Lower leg skin (tissue), 4 donors: ENCODE results near the gene NMT1. TPM values are rescaled to one million over a fixed set of nuclear protein-coding genes. Genes with fewer than 3 reads are reported as not detected.

Experiments
- DNase-seq, 2 donors: peaks; one replicate each; pipeline ENCODE4 v3.0.0-alpha.2; 2019; ENCODE audit warnings: low spot score in 2 of 2
- H3K4me3 ChIP-seq: fragments of 200-600 bp; sonication (generic); 2 replicates; pipeline ENCODE4 v1.5.1; 2017; ENCODE audit warnings: mild to moderate bottlenecking, low read depth; ENCODE audit not compliant: poor library complexity, severe bottlenecking
- CTCF ChIP-seq, 3 donors: fragments of 450-650 bp; IDR thresholded peaks; one replicate each; pipeline ENCODE4 v1.5.1; 2016; ENCODE audit warnings: antibody characterized with exemption in 3 of 3, mild to moderate bottlenecking in 3 of 3, moderate library complexity in 2 of 3
- POLR2A ChIP-seq, 2 donors: fragments of 450-650 bp; IDR thresholded peaks; one replicate each; pipeline ENCODE4 v1.6.1; 2016 to 2017; ENCODE audit warnings: antibody characterized with exemption in 2 of 2, mild to moderate bottlenecking in 1 of 2, moderate library complexity in 1 of 2
- WGBS, 2 donors: methylation state at CpG; one replicate each; pipeline ENCODE4 v1.1.5; 2018; 5-methylcytosine and 5-hydroxymethylcytosine counted together
- intact Hi-C: fragments of 100-400 bp; cut with DNase I; formaldehyde crosslinking; loops from one replicate; pipeline ENCODE4 v1.15.0; 2023; ENCODE audit warnings: low total_unique reads
- total RNA-seq, 4 donors: library from RNA; depleted of rRNA; stranded (reverse); fragments of >200 nt; gene quantifications; one replicate each; pipeline ENCODE4 v1.1.0, GENCODE V29; 2016

NMT1 gene
- total RNA-seq, 4 donors from 2014 or later = 37.3 to 101 (median 60.3) TPM

- 78 to 86% methylated on average over 14 to 17 of the region's 17 CpGs for WGBS, 2 donors
- DNase-seq = no peak
- intact Hi-C loops = loop anchor here (10.0 kb wide), 1 partner anchor 190 kb away; the partner anchor contains the start of gene GFAP
- TF ChIP-seq POLR2A (IDR thresholded peaks at IDR 0.05) (no peak), CTCF (IDR thresholded peaks at IDR 0.05) (no peak)
- H3K4me3 ChIP-seq = no peak overlapping the region
Measured at GRCh38 chr17:45104907-45105624, 43.9 kb downstream of the NMT1 start.

DNA sequence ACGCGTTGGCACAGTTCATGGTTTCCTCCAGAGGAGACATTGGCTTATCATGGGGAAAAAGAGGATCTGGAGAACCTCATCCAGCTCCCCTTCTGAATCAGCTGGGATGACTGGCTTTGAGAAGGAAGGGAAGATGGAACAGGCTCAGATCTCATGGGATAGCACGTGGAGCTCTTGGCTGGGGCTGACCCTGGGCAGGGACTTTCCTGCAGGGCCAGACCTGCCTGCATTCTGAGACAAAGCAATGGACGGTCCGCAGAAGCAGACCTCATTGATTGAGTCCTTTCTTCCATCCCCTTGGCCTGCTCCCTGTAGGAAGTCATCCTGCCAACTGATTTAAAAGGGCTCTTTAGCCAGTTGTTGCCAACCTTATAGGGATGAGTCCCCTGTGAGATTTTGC is 45.0 kb downstream of the NMT1 start:
- no peak overlapping the region for H3K4me3 ChIP-seq
- intact Hi-C loops = loop anchor here (10.0 kb wide), 1 partner anchor 191 kb away; the partner anchor contains the start of gene GFAP
- TF ChIP-seq POLR2A (IDR thresholded peaks at IDR 0.05) (no peak), CTCF (IDR thresholded peaks at IDR 0.05) (no peak)
- 73 to 87% methylated on average over 5 of the region's 5 CpGs for WGBS, 2 donors
- DNase-seq = no peak

DNA sequence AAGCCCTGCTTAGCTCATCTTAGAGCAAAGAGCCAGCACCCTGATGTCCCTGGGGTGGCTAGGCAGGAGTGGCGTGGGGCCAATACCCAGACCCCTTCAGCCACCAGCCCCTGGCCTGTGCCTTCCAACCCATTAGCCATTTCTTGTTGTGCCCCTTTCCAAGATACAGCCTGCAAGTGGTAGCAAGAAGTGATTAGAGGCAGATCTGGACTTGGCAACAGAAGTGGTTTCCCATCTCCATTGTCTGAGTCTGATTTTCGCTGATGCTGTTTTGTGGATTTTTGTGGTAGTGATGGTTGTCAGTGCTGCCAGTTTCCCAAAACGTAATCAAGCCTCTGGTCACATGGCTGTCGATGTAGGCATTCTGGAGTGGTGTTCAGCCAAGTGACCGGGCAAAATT is 45.5 kb downstream of the NMT1 start:
- DNase-seq = no peak
- 71 to 73% methylated on average over 5 of the region's 5 CpGs for WGBS, 2 donors
- no peak for TF ChIP-seq POLR2A (IDR thresholded peaks at IDR 0.05)
- TF ChIP-seq CTCF (IDR thresholded peaks at IDR 0.05) = no peak
- intact Hi-C loops = loop anchor here (10.0 kb wide), 1 partner anchor 192 kb away; the partner anchor contains the start of gene GFAP
- H3K4me3 ChIP-seq = no peak overlapping the region

DNA sequence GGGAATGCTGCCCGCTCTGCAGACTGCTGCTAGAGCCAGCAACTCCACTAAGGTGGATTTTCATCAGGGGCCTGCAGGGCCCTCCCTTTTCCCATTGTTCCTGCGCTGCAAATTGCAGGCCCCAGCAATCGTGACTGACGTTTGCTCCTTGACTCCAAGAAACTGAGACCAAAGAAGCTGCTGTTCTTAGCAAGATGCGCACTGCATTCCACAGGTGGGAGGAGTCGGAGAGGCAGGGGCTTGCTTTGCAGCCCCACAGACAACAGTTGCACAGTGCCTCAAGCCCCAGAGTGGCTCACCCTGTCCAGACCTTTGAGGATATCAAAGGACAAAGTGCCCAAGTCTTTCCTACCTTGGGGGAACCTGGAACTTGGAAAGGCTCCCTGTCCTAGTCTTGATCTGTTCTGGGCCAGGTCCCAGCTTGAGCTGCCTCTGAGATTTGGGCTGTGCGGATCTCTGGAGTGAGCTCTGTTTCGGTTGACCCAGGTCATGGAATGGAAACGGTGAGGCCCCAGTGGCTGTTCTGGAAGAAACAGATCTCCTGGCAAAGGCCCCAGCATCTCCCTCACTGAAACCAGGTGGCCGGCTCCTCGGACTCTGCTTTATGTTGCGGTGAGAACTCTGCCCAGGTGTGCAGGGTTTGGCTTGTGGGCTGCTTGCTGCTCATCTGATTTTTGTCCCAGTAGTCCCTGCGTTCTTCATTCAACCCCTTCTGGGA is 46.3 kb downstream of the NMT1 start:
- WGBS, 2 donors = 73 to 79% methylated on average over 12 to 13 of the region's 13 CpGs
- no peak for TF ChIP-seq POLR2A (IDR thresholded peaks at IDR 0.05)
- TF ChIP-seq CTCF (IDR thresholded peaks at IDR 0.05) = no peak
- intact Hi-C loops = loop anchor here (10.0 kb wide), 1 partner anchor 193 kb away; the partner anchor contains the start of gene GFAP
- DNase-seq = no peak
- H3K4me3 ChIP-seq = no peak overlapping the region

- TF ChIP-seq CTCF (IDR thresholded peaks at IDR 0.05) = no peak
- H3K4me3 ChIP-seq = no peak overlapping the region
- WGBS, 2 donors = 71 to 77% methylated on average over 9 of the region's 9 CpGs
- DNase-seq = no peak
- intact Hi-C loops = loop anchor here (10.0 kb wide), 1 partner anchor 193 kb away; the partner anchor contains the start of gene GFAP
Measured at GRCh38 chr17:45108051-45108450, 46.9 kb downstream of the NMT1 start.
